H1 (cell line): ENCODE measurements around the gene NADK2. TPM values are rescaled to one million over a fixed set of nuclear protein-coding genes. Genes with fewer than 3 reads are reported as not detected.

Experiments used
- CTCF ChIA-PET: fragments of 300-600 bp; sonication (Branson Sonifier 250); formaldehyde crosslinking; loops from one replicate; lab custom pipeline; 2021; ENCODE audit not compliant: partially characterized antibody; lab: Charles Lee
- POLR2A ChIA-PET: fragments of 300-600 bp; sonication (Branson Sonifier 250); formaldehyde crosslinking; loops from one replicate; lab custom pipeline; 2021; ENCODE audit warnings: inconsistent platforms; ENCODE audit not compliant: partially characterized antibody; lab: Charles Lee
- DNase-seq, 2 experiments: peaks; one replicate each; pipeline versions ENCODE4 v3.0.0 to v3.0.0-alpha.2; 2010 to 2022; ENCODE audit warnings: low spot score in 2 of 2, low read depth in 1 of 2, mixed read lengths in 1 of 2
- FAIRE-seq: peaks from 2 replicates; lab custom pipeline; 2011; peaks lifted over from hg19 to GRCh38; lab: Jason Lieb, UNC
- H2AFZ ChIP-seq: 2 replicates; pipeline ENCODE4 v1.8.1; 2012; ENCODE audit warnings: low read length, inconsistent platforms
- H2AK5ac ChIP-seq: 2 replicates; pipeline ENCODE4 v1.6.1; 2013; ENCODE audit warnings: low read depth, low read length
- H2BK120ac ChIP-seq: replicated peaks from 2 replicates; pipeline ENCODE3; 2013; ENCODE audit warnings: low read depth, low read length, inconsistent platforms
- H2BK12ac ChIP-seq: 2 replicates; pipeline ENCODE4 v1.6.1; 2013; ENCODE audit warnings: low read depth, low read length
- H2BK15ac ChIP-seq: 2 replicates; pipeline ENCODE4 v1.6.1; 2013; ENCODE audit warnings: low read length
- H2BK20ac ChIP-seq: 2 replicates; pipeline ENCODE4 v1.6.1; 2013; ENCODE audit warnings: low read length
- H2BK5ac ChIP-seq: 2 replicates; pipeline ENCODE4 v1.6.1; 2013; ENCODE audit warnings: low read depth, low read length
- H3K14ac ChIP-seq: 2 replicates; pipeline ENCODE4 v1.6.1; 2013; ENCODE audit warnings: inconsistent platforms; ENCODE audit not compliant: insufficient read length
- H3K18ac ChIP-seq: 2 replicates; pipeline ENCODE4 v1.6.1; 2013; ENCODE audit warnings: low read length; ENCODE audit errors: extremely low read depth
- H3K23ac ChIP-seq: 2 replicates; pipeline ENCODE4 v1.6.1; 2013; ENCODE audit warnings: inconsistent platforms; ENCODE audit not compliant: insufficient read length
- H3K23me2 ChIP-seq: 2 replicates; pipeline ENCODE4 v1.6.1; 2013; ENCODE audit warnings: low read depth, low read length
- H3K27ac ChIP-seq: 2 replicates; pipeline ENCODE4 v1.6.1; 2011; ENCODE audit warnings: low read depth, low read length, inconsistent platforms
- H3K27me3 ChIP-seq, 4 experiments: replicated peaks in 1 of 4; 1 replicate in 1 of 4; 2 replicates in 3 of 4; pipeline versions ENCODE4 v1.6.1 to v1.8.1; 2011 to 2013; ENCODE audit warnings: low read length in 3 of 4, mild to moderate bottlenecking in 3 of 4, inconsistent platforms in 2 of 4, mixed read lengths in 2 of 4, moderate library complexity in 1 of 4; ENCODE audit not compliant: control insufficient read depth in 3 of 4, insufficient read depth in 3 of 4; ENCODE audit errors: extremely low read depth in 1 of 4
- H3K36me3 ChIP-seq, 4 experiments: 2 replicates each; pipeline versions ENCODE4 v1.6.1 to v1.8.1; 2011 to 2013; ENCODE audit warnings: mild to moderate bottlenecking in 4 of 4, low read length in 3 of 4, moderate library complexity in 2 of 4, control low read depth in 1 of 4, inconsistent platforms in 1 of 4; ENCODE audit not compliant: insufficient read depth in 4 of 4, control insufficient read depth in 2 of 4
- H3K4ac ChIP-seq: replicated peaks from 2 replicates; pipeline ENCODE3; 2013; ENCODE audit warnings: low read length, low read depth, mixed read lengths, inconsistent platforms; ENCODE audit not compliant: insufficient read length
- H3K4me1 ChIP-seq, 4 experiments: replicated peaks in 1 of 4; 1 replicate in 1 of 4; 2 replicates in 3 of 4; pipeline versions ENCODE4 v1.6.1 to v1.8.1; 2011 to 2013; ENCODE audit warnings: low read length in 3 of 4, inconsistent platforms in 2 of 4, mixed read lengths in 1 of 4; ENCODE audit not compliant: insufficient read depth in 4 of 4, control insufficient read depth in 3 of 4
- H3K4me2 ChIP-seq, 2 experiments: 2 replicates each; pipeline versions ENCODE4 v1.6.1 to v1.8.1; 2011 to 2013; ENCODE audit warnings: low read depth in 2 of 2, low read length in 2 of 2, control low read depth in 1 of 2, inconsistent platforms in 1 of 2, mild to moderate bottlenecking in 1 of 2; ENCODE audit not compliant: insufficient read depth in 1 of 2
- H3K4me3 ChIP-seq, 4 experiments: fragments of 200-600, 300-600 bp in 1 of 4; sonication (generic), shearing (Covaris generic), sonication (Bioruptor Twin) in 1 of 4; 2 replicates each; pipeline versions ENCODE4 v1.5.1 to v1.8.1; 2011 to 2016; ENCODE audit warnings: low read length in 4 of 4, low read depth in 3 of 4, control low read depth in 2 of 4, inconsistent platforms in 2 of 4, mild to moderate bottlenecking in 2 of 4, mixed read lengths in 1 of 4, moderate library complexity in 1 of 4; ENCODE audit not compliant: insufficient read depth in 2 of 4; ENCODE audit errors: extremely low read depth in 1 of 4
- H3K56ac ChIP-seq: replicated peaks from 2 replicates; pipeline ENCODE3; 2013; ENCODE audit warnings: low read depth, mild to moderate bottlenecking, mixed read lengths, low read length, inconsistent platforms; ENCODE audit not compliant: insufficient read length
- H3K79me1 ChIP-seq: 2 replicates; pipeline ENCODE4 v1.6.1; 2013; ENCODE audit warnings: low read depth, low read length, control low read depth
- H3K79me2 ChIP-seq, 2 experiments: 2 replicates each; pipeline versions ENCODE4 v1.6.1 to v1.8.1; 2012 to 2013; ENCODE audit warnings: low read length in 2 of 2, mild to moderate bottlenecking in 2 of 2, inconsistent platforms in 1 of 2; ENCODE audit not compliant: insufficient read depth in 2 of 2, control insufficient read depth in 1 of 2
- H3K9ac ChIP-seq, 4 experiments: replicated peaks in 1 of 4; 1 replicate in 1 of 4; 2 replicates in 3 of 4; pipeline versions ENCODE4 v1.6.1 to v1.8.1; 2011 to 2013; ENCODE audit warnings: low read depth in 3 of 4, low read length in 3 of 4, control low read depth in 2 of 4, mild to moderate bottlenecking in 2 of 4, moderate library complexity in 2 of 4, inconsistent platforms in 1 of 4; ENCODE audit errors: extremely low read depth in 1 of 4
- H3K9me3 ChIP-seq, 2 experiments: 2 replicates each; pipeline versions ENCODE4 v1.6.1 to v1.8.1; 2012 to 2013; ENCODE audit warnings: mild to moderate bottlenecking in 2 of 2, moderate library complexity in 2 of 2, control low read depth in 1 of 2, inconsistent platforms in 1 of 2, low read depth in 1 of 2, low read length in 1 of 2, mixed read lengths in 1 of 2; ENCODE audit not compliant: insufficient read depth in 2 of 2
- H4K20me1 ChIP-seq, 2 experiments: replicated peaks in 1 of 2; 2 replicates each; pipeline versions ENCODE3 to v1.8.1; 2011 to 2013; ENCODE audit warnings: inconsistent platforms in 2 of 2, low read length in 2 of 2, mild to moderate bottlenecking in 1 of 2; ENCODE audit not compliant: insufficient read depth in 2 of 2, control insufficient read depth in 1 of 2
- H4K5ac ChIP-seq: 2 replicates; pipeline ENCODE4 v1.6.1; 2013; ENCODE audit warnings: low read length, low read depth, mixed read lengths, inconsistent platforms; ENCODE audit not compliant: insufficient read length
- H4K8ac ChIP-seq: 2 replicates; pipeline ENCODE4 v1.8.0; 2013; ENCODE audit warnings: mild to moderate bottlenecking, moderate library complexity, low read length, inconsistent platforms; ENCODE audit not compliant: insufficient read depth; ENCODE audit errors: extremely low read depth
- H4K91ac ChIP-seq: replicated peaks from 2 replicates; pipeline ENCODE3; 2013; ENCODE audit warnings: low read length, mixed read lengths, inconsistent platforms; ENCODE audit not compliant: insufficient read length
- CBX8 ChIP-seq: fragments of 300-800, 300-1000 bp; sonication (generic); IDR thresholded peaks from 2 replicates; pipeline ENCODE4 v1.7.1; 2016; ENCODE audit warnings: low read depth, low read length, borderline replicate concordance
- CEBPB ChIP-seq: IDR thresholded peaks from 2 replicates; pipeline ENCODE4 v1.6.1; 2012; ENCODE audit warnings: low read depth, low read length
- CTCF ChIP-seq, 3 experiments: IDR thresholded peaks; 1 replicate in 2 of 3; 2 replicates in 1 of 3; pipeline versions ENCODE4 v1.5.1 to v1.6.1; 2011; ENCODE audit warnings: low read length in 3 of 3, mild to moderate bottlenecking in 3 of 3, inconsistent platforms in 2 of 3, low read depth in 1 of 3, moderate library complexity in 1 of 3; ENCODE audit not compliant: insufficient read depth in 1 of 3; ENCODE audit errors: control extremely low read depth in 1 of 3
- RBBP5 ChIP-seq: IDR thresholded peaks from 2 replicates; pipeline ENCODE4 v1.7.1; 2012; ENCODE audit warnings: low read depth, mild to moderate bottlenecking, inconsistent platforms, low read length, moderate library complexity, borderline replicate concordance
- TAF1 ChIP-seq: IDR thresholded peaks from 2 replicates; pipeline ENCODE4 v1.6.1; 2011; ENCODE audit warnings: mild to moderate bottlenecking, low read depth, low read length
- WGBS, 2 experiments: shearing (Covaris generic) in 1 of 2; methylation state at CpG; one replicate each; pipeline versions ENCODE4 v1.1.6 to v1.1.7; 2013 to 2015; ENCODE audit warnings: low lambda C conversion rate in 2 of 2, mixed read lengths in 2 of 2, inconsistent platforms in 1 of 2, low coverage in 1 of 2, missing lambda C conversion rate in 1 of 2; ENCODE audit not compliant: insufficient replicate concordance in 2 of 2, insufficient coverage in 1 of 2, insufficient read length in 1 of 2; ENCODE audit errors: extremely low coverage in 1 of 2, missing lambda C conversion rate in 1 of 2; 5-methylcytosine and 5-hydroxymethylcytosine counted together
- polyA plus RNA-seq, 7 experiments: library from polyadenylated mRNA; depleted of rRNA in 3 of 7; stranded (reverse) in 5 of 7; unstranded in 2 of 7; fragments of >200 nt in 5 of 7; fragments of 200-250 nt in 2 of 7; gene quantifications; 1 replicate in 5 of 7; 2 replicates in 1 of 7; 4 replicates in 1 of 7; pipeline versions ENCODE4 v1.2.1 to v1.2.3, GENCODE V29; 2011 to 2013; ENCODE audit warnings: missing spikeins in 2 of 7, mixed read lengths in 2 of 7
- total RNA-seq: library from RNA; stranded (reverse); fragmentation: NEBNext Ultra II Directional; extraction: Animal tissue kit (Norgen Biotek cat#: 25700); gene quantifications from 2 replicates; pipeline ENCODE4 v1.2.1, GENCODE V29; 2021

Gene NADK2
- total and polyA plus RNA-seq, 2 of the 8 experiments (the other 6 are each of a cell fraction or from before 2014, with no cell fraction given): 3.4 to 16.1 TPM

GRCh38 chr5:36161361-36161760 lies 80.4 kb downstream of the NADK2 start:
- no peaks in the 10 kb centered on the region for H3K4me1 ChIP-seq
- ChIA-PET CTCF (interaction anchor here (1.0 to 1.3 kb wide), 2 partner anchors 9 to 88 kb away, joined by 3 read pairs; partner anchors contain the start of genes LMBRD2 and SKP2), POLR2A (no interaction called here)
- no peak overlapping the region for H2AFZ ChIP-seq
- H3K18ac ChIP-seq: no peak overlapping the region
- H3K23ac ChIP-seq: no peak overlapping the region
- H3K23me2 ChIP-seq: no peaks in the 10 kb centered on the region
- no peak overlapping the region for H3K9ac ChIP-seq
- no peak overlapping the region for H3K27ac ChIP-seq
- no peak overlapping the region for H3K4ac ChIP-seq
- DNase-seq: no peak
- no peak overlapping the region for H2BK120ac ChIP-seq
- H2BK20ac ChIP-seq: no peak overlapping the region
- H4K8ac ChIP-seq: no peak overlapping the region
- peaks cover 4% of the 10 kb centered on the region for H3K79me1 ChIP-seq
- no peak overlapping the region for H4K5ac ChIP-seq
- WGBS, 2 experiments: 87% methylated on average over 4 of the region's 4 CpGs; no CpG with 5 or more reads in 1 of the 2 experiments
- no peak overlapping the region for H3K4me2 ChIP-seq
- H3K36me3 ChIP-seq: peaks cover 2 to 74% (median 44%) of the 10 kb centered on the region in 4 experiments; a peak in 7 of 8 replicates
- no peak overlapping the region for H2BK15ac ChIP-seq
- no peak for FAIRE-seq
- no peak overlapping the region for H2AK5ac ChIP-seq
- H2BK5ac ChIP-seq: no peak overlapping the region
- no peaks in the 10 kb centered on the region for H3K9me3 ChIP-seq
- no peak overlapping the region for H3K56ac ChIP-seq
- no peak overlapping the region for H3K14ac ChIP-seq
- no peak overlapping the region for H3K4me3 ChIP-seq
- no peak overlapping the region for H4K91ac ChIP-seq
- peaks cover 0 to 7% of the 10 kb centered on the region in 2 experiments for H4K20me1 ChIP-seq
- H3K27me3 ChIP-seq: no peaks in the 10 kb centered on the region
- no peak overlapping the region for H2BK12ac ChIP-seq
- peaks cover 0 to 28% of the 10 kb centered on the region in 2 experiments; a peak in 2 of 4 replicates for H3K79me2 ChIP-seq
- TF ChIP-seq CEBPB (no peak), RBBP5 (no peak), CBX8 (no peak), TAF1 (no peak), CTCF (IDR thresholded peaks at IDR 0.05; ENCODE audit: control extremely low read depth in 1 of 3, insufficient read depth in 1 of 3, low read depth in 1 of 3, low read length in 3 of 3) (no peak)
